NK-92 (cell line): Measurements from ENCODE around the gene SH2D3A.
"Not testable (repeated sequence)": the region's sequence is repeated elsewhere in the genome, so short reads cannot be mapped to it uniquely, and the experiment has no call there.

Experiments used
- DNase-seq: peaks from one replicate; lab custom pipeline; 2025; ENCODE audit not compliant: unreplicated experiment; lab: John Stamatoyannopoulos, UW

Gene SH2D3A

GRCh38 chr19:6762253-6762797 lies 4.9 kb downstream of the SH2D3A start:
- not testable (repeated sequence) for DNase-seq

- no peak for DNase-seq
Measured at GRCh38 chr19:6761053-6761676, 6.1 kb downstream of the SH2D3A start.

- no peak for DNase-seq
Measured at GRCh38 chr19:6760606-6761005, 6.6 kb downstream of the SH2D3A start.

- no peak for DNase-seq
Measured at GRCh38 chr19:6754653-6755463, 12.4 kb downstream of the SH2D3A start.

- no peak for DNase-seq
Measured at GRCh38 chr19:6754136-6754535, 13.1 kb downstream of the SH2D3A start.

- DNase-seq: no peak
Measured at GRCh38 chr19:6753178-6754031, 13.8 kb downstream of the SH2D3A start.

GRCh38 chr19:6752256-6753177 lies 14.7 kb downstream of the SH2D3A start:
- no peak for DNase-seq

- DNase-seq: no peak
Measured at GRCh38 chr19:6751189-6751588, 16.0 kb downstream of the SH2D3A start.

- no peak for DNase-seq
Measured at GRCh38 chr19:6750062-6750461, 17.2 kb downstream of the SH2D3A start.

- DNase-seq: not testable (repeated sequence)
Measured at GRCh38 chr19:6748543-6748942, 18.7 kb downstream of the SH2D3A start.

GRCh38 chr19:6745965-6746364 lies 21.3 kb downstream of the SH2D3A start:
- DNase-seq: no peak

- no peak for DNase-seq
Measured at GRCh38 chr19:6744381-6745301, 22.6 kb downstream of the SH2D3A start.

GRCh38 chr19:6743714-6744380 lies 23.4 kb downstream of the SH2D3A start:
- no peak for DNase-seq

- no peak for DNase-seq
Measured at GRCh38 chr19:6743066-6743465, 24.2 kb downstream of the SH2D3A start.

GRCh38 chr19:6740589-6741343 lies 26.5 kb downstream of the SH2D3A start:
- DNase-seq: no peak

- DNase-seq: no peak
Measured at GRCh38 chr19:6739883-6740588, 27.2 kb downstream of the SH2D3A start.

- no peak for DNase-seq
Measured at GRCh38 chr19:6739390-6739882, 27.8 kb downstream of the SH2D3A start, which contains the start of gene TRIP10. TSS of gene TRIP10 (plus strand) at chr19:6739680. CDS start at chr19:6739762, 82 bp downstream.
